Naive thymus-derived CD8-positive, alpha-beta T cell (primary cell): Measurements from ENCODE around the gene DMBT1. TPM values are rescaled to one million over a fixed set of nuclear protein-coding genes. Genes with fewer than 3 reads are reported as not detected.

ENCODE experiments used
- ATAC-seq, 2 donors: fragments of 150-1000 bp; cut with Tn5 transposase in 1 of 2; sonication (Bioruptor Pico), chemical (Tn5 transposase) in 1 of 2; 1 replicate in 1 of 2; 2 replicates in 1 of 2; pipeline ENCODE4 v1.10.0; 2021; ENCODE audit warnings: mild to moderate bottlenecking in 2 of 2, moderate library complexity in 2 of 2
- POLR2A ChIA-PET: fragments of 350-600 bp; sonication (Branson Sonifier 250); formaldehyde crosslinking; loops from one replicate; lab custom pipeline; 2021; ENCODE audit warnings: antibody characterized with exemption; lab: Charles Lee
- DNase-seq, 10 donors: peaks; one replicate each; pipeline versions ENCODE4 v3.0.0 to v3.0.0-alpha.2; 2020 to 2022
- H3K27ac Mint-ChIP-seq, 10 donors: one replicate each; pipeline ENCODE4 v1.8.0; 2020 to 2022; ENCODE audit warnings: mild to moderate bottlenecking in 10 of 10, mixed read lengths in 10 of 10, moderate library complexity in 4 of 10, inconsistent platforms in 1 of 10
- H3K27me3 Mint-ChIP-seq, 5 donors: one replicate each; pipeline ENCODE4 v1.8.0; 2021 to 2022; ENCODE audit warnings: mixed read lengths in 5 of 5
- H3K36me3 Mint-ChIP-seq, 3 donors: one replicate each; pipeline ENCODE4 v1.8.0; 2020 to 2022; ENCODE audit warnings: mixed read lengths in 3 of 3, mild to moderate bottlenecking in 2 of 3, inconsistent platforms in 1 of 3
- H3K4me1 Mint-ChIP-seq, 4 donors: one replicate each; pipeline ENCODE4 v1.8.0; 2021 to 2022; ENCODE audit warnings: mixed read lengths in 4 of 4
- H3K4me3 Mint-ChIP-seq, 10 donors: one replicate each; pipeline ENCODE4 v1.8.0; 2020 to 2022; ENCODE audit warnings: mild to moderate bottlenecking in 10 of 10, mixed read lengths in 10 of 10, moderate library complexity in 6 of 10, inconsistent platforms in 1 of 10
- H3K9me3 Mint-ChIP-seq, 9 donors: one replicate each; pipeline ENCODE4 v1.8.0; 2020 to 2022; ENCODE audit warnings: mixed read lengths in 9 of 9, mild to moderate bottlenecking in 3 of 9, inconsistent platforms in 1 of 9, moderate library complexity in 1 of 9
- polyA plus RNA-seq, 3 donors: library from polyadenylated mRNA; unstranded; fragments of 300-500 nt; fragmentation: Illumina TruSeq; gene quantifications; one replicate each; pipeline ENCODE4 v1.2.3, GENCODE V29; 2021
- total RNA-seq, 8 experiments: library from RNA in 2 of 8; stranded (reverse) in 2 of 8; gene quantifications; one replicate each; pipeline ENCODE4 v1.2.3 and lab custom pipeline; 2021 to 2026

The DMBT1 gene
- total and polyA plus RNA-seq, 5 experiments from 2014 or later = not detected

DNA sequence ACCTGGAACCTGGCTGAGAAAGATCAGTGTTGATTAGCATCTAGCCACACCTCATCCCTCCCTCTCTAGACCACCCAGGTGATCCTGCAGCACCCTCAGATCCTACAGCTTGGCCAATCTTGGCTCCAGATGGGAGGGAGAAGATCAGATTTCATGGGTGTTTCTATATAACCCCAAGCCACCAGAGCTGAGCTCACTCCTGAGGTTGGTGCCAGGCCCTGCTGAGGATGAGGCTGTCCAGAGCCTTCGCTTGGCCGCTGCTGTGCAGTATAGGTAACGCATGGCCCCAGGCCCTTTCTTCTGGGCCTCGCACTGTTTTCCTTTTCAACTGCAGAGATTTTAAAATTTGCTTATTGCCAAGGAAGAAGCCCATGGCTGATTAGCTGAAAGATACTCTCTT is 112.1 kb downstream of the DMBT1 start:
- DNase-seq (no peak), ATAC-seq (no peak)
- peaks cover 0 to 2% (median 0%) of the 10 kb centered on the region in 4 donors for H3K4me1 Mint-ChIP-seq
- POLR2A ChIA-PET = no interaction called here
- peaks cover 10 to 42% (median 26%) of the 10 kb centered on the region in 5 donors for H3K27me3 Mint-ChIP-seq
- no peak overlapping the region for H3K27ac Mint-ChIP-seq
- H3K4me3 Mint-ChIP-seq = no peak overlapping the region
- no peaks in the 10 kb centered on the region for H3K9me3 Mint-ChIP-seq
- H3K36me3 Mint-ChIP-seq = no peaks in the 10 kb centered on the region

GRCh38 chr10:122673269-122673668 is 112.7 kb downstream of the DMBT1 start:
- Mint-ChIP-seq H3K27me3 (peaks cover 9 to 42% (median 32%) of the 10 kb centered on the region in 5 donors), H3K9me3 (no peaks in the 10 kb centered on the region), H3K4me3 (no peak overlapping the region), H3K27ac (no peak overlapping the region), H3K36me3 (no peaks in the 10 kb centered on the region), H3K4me1 (peaks cover 0 to 2% (median 0%) of the 10 kb centered on the region in 4 donors)
- POLR2A ChIA-PET = no interaction called here
- DNase-seq (no peak), ATAC-seq (no peak)

DNA sequence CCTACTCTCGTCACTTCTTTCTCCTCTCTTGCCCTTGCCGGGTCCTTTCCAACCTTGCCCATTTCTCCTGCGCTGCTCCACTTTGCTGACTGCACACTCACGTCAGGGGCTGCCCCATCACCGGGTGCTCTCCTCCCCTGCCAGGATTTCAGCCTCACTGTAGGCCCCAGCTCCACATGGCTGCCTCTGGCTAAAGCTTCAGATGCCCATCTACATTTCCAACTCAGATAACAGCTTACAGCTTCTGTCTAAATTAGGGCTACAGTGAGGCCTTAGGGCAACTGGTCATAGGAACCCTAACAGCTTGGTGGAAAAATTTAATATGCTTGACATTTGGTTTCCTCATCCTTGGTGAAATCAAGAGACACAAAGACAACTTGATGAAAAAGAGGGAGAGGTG is 113.2 kb downstream of the DMBT1 start:
- Mint-ChIP-seq H3K4me1 (peaks cover 0 to 2% (median 0%) of the 10 kb centered on the region in 4 donors), H3K4me3 (no peak overlapping the region), H3K36me3 (no peaks in the 10 kb centered on the region), H3K9me3 (no peaks in the 10 kb centered on the region), H3K27me3 (peaks cover 9 to 45% (median 36%) of the 10 kb centered on the region in 5 donors), H3K27ac (no peak overlapping the region)
- DNase-seq = no peak
- no peak for ATAC-seq
- POLR2A ChIA-PET = no interaction called here

- peaks cover 0 to 4% (median 0%) of the 10 kb centered on the region in 9 donors for H3K9me3 Mint-ChIP-seq
- H3K36me3 Mint-ChIP-seq = no peaks in the 10 kb centered on the region
- no peak overlapping the region for H3K27ac Mint-ChIP-seq
- POLR2A ChIA-PET = no interaction called here
- peaks cover 9 to 48% (median 42%) of the 10 kb centered on the region in 5 donors for H3K27me3 Mint-ChIP-seq
- peaks cover 0 to 2% (median 0%) of the 10 kb centered on the region in 4 donors for H3K4me1 Mint-ChIP-seq
- no peak for ATAC-seq
- no peak overlapping the region for H3K4me3 Mint-ChIP-seq
- no peak for DNase-seq
Measured at GRCh38 chr10:122674781-122675180, 114.2 kb downstream of the DMBT1 start.

DNA sequence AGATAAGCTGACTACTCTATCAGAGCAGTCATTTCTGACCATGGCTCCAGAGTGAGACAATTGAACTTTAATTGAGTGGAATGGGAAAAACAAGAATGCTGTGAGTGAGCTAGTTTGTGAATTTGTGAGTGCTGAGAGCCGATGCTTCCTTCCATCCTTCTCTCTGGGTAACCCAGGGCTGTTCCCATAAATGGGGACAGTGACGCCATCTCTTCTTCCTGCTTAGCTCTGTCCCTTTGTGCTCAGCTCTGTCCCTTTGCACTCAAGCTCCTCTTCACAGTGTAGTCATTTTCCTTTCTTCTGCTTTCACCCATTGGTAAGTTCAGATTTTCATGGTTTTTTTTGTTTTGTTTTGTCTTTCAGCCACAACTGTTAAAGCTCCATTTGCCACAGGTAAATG is 114.7 kb downstream of the DMBT1 start:
- ATAC-seq (no peak), DNase-seq (no peak)
- no peaks in the 10 kb centered on the region for H3K36me3 Mint-ChIP-seq
- no peak overlapping the region for H3K27ac Mint-ChIP-seq
- peaks cover 0 to 2% (median 0%) of the 10 kb centered on the region in 4 donors for H3K4me1 Mint-ChIP-seq
- POLR2A ChIA-PET = no interaction called here
- no peak overlapping the region for H3K4me3 Mint-ChIP-seq
- peaks cover 0 to 5% (median 0%) of the 10 kb centered on the region in 9 donors for H3K9me3 Mint-ChIP-seq
- H3K27me3 Mint-ChIP-seq = peaks cover 9 to 48% (median 40%) of the 10 kb centered on the region in 5 donors

- no peaks in the 10 kb centered on the region for H3K36me3 Mint-ChIP-seq
- ATAC-seq = no peak
- H3K4me1 Mint-ChIP-seq = peaks cover 0 to 2% (median 0%) of the 10 kb centered on the region in 4 donors
Measured at GRCh38 chr10:122678266-122678665, 117.7 kb downstream of the DMBT1 start.

DNA sequence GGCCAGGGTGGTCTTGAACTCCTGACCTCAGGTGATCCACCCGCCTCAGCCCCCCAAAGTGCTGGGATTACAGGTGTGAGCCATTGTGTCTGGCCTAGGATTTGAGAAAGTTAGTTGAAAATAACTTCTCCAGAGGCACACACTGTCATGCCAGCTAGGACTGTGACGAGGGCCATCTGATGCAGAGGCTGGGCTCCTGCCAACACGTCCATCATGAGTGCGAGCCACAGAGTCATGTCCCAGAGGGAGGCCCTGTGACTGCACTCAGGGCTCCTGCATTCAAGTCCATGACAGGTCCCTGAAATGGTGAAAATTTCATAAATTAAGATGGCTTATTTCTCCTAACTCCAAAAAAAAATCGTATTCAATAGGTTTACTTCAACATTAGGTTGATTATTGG is 122.0 kb downstream of the DMBT1 start:
- no peak overlapping the region for H3K27ac Mint-ChIP-seq
- H3K4me1 Mint-ChIP-seq = no peaks in the 10 kb centered on the region
- DNase-seq (no peak), ATAC-seq (no peak)
- peaks cover 0 to 2% (median 0%) of the 10 kb centered on the region in 3 donors for H3K36me3 Mint-ChIP-seq
- peaks cover 12 to 46% (median 35%) of the 10 kb centered on the region in 5 donors for H3K27me3 Mint-ChIP-seq
- no peak overlapping the region for H3K4me3 Mint-ChIP-seq
- H3K9me3 Mint-ChIP-seq = peaks cover 0 to 7% (median 3%) of the 10 kb centered on the region in 9 donors
- POLR2A ChIA-PET = no interaction called here

More at GRCh38 chr10:122678266-122678665, 117.7 kb downstream of the DMBT1 start:
- POLR2A ChIA-PET = no interaction called here
- Mint-ChIP-seq H3K27ac (no peak overlapping the region), H3K4me3 (no peak overlapping the region), H3K9me3 (peaks cover 0 to 5% (median 0%) of the 10 kb centered on the region in 9 donors), H3K27me3 (peaks cover 6 to 41% (median 32%) of the 10 kb centered on the region in 5 donors)
- no peak for DNase-seq

GRCh38 chr10:122688293-122688989 is 127.9 kb downstream of the DMBT1 start:
- ATAC-seq (no peak), DNase-seq (no peak)
- peaks cover 18 to 52% (median 44%) of the 10 kb centered on the region in 5 donors for H3K27me3 Mint-ChIP-seq
- no peak overlapping the region for H3K4me3 Mint-ChIP-seq
- peaks cover 0 to 6% (median 0%) of the 10 kb centered on the region in 9 donors for H3K9me3 Mint-ChIP-seq
- no peak overlapping the region for H3K27ac Mint-ChIP-seq
- H3K36me3 Mint-ChIP-seq = peaks cover 0 to 2% (median 0%) of the 10 kb centered on the region in 3 donors
- no peaks in the 10 kb centered on the region for H3K4me1 Mint-ChIP-seq
- POLR2A ChIA-PET = no interaction called here

- Mint-ChIP-seq H3K4me1 (no peaks in the 10 kb centered on the region), H3K27me3 (peaks cover 17 to 47% (median 35%) of the 10 kb centered on the region in 5 donors), H3K36me3 (peaks cover 0 to 2% (median 0%) of the 10 kb centered on the region in 3 donors), H3K9me3 (peaks cover 0 to 3% (median 0%) of the 10 kb centered on the region in 9 donors), H3K27ac (no peak overlapping the region), H3K4me3 (no peak overlapping the region)
- POLR2A ChIA-PET = no interaction called here
- ATAC-seq (no peak), DNase-seq (no peak)
Measured at GRCh38 chr10:122689146-122689820, 128.7 kb downstream of the DMBT1 start.

- Mint-ChIP-seq H3K27me3 (peaks cover 13 to 25% (median 17%) of the 10 kb centered on the region in 5 donors), H3K27ac (no peak overlapping the region), H3K4me1 (peaks cover 0 to 8% (median 1%) of the 10 kb centered on the region in 4 donors), H3K4me3 (no peak overlapping the region), H3K9me3 (peaks cover 0 to 3% (median 0%) of the 10 kb centered on the region in 9 donors), H3K36me3 (no peaks in the 10 kb centered on the region)
- ATAC-seq (no peak), DNase-seq (no peak)
- POLR2A ChIA-PET = no interaction called here
Measured at GRCh38 chr10:122692744-122693143, 132.2 kb downstream of the DMBT1 start.

Other genes with a start within 250 kb of the DMBT1 start
- gene PLEKHA1, start 186.0 kb upstream of the DMBT1 start, total RNA-seq = 10 to 100 TPM; 71.4 to 78.0 TPM
- 10 to 100 TPM; 76.9 to 91.6 (median 90.9) TPM for gene PLEKHA1, start 186.0 kb upstream of the DMBT1 start, polyA plus RNA-seq
- not detected for gene ARMS2, start 106.1 kb upstream of the DMBT1 start, total RNA-seq
- not detected for gene ARMS2, start 106.1 kb upstream of the DMBT1 start, polyA plus RNA-seq
- not detected for gene HTRA1, start 99.2 kb upstream of the DMBT1 start, total RNA-seq
- gene HTRA1, start 99.2 kb upstream of the DMBT1 start, polyA plus RNA-seq = not detected
- not detected for gene C10orf120, start 139.1 kb downstream of the DMBT1 start, total RNA-seq
- gene C10orf120, start 139.1 kb downstream of the DMBT1 start, polyA plus RNA-seq = not detected